Measurements from ENCODE around the gene TMPRSS11F.

Gene TMPRSS11F

GRCh38 chr4:68077301-68077700 lies 52.4 kb downstream of the TMPRSS11F start:
- no peak for DNase-seq (ENCODE audit: low spot score)

- DNase-seq (ENCODE audit: low spot score), result no peak
Observed at GRCh38 chr4:68076194-68076593, 53.5 kb downstream of the TMPRSS11F start.

- DNase-seq (ENCODE audit: low spot score), result no peak
Observed at GRCh38 chr4:68074397-68074796, 55.3 kb downstream of the TMPRSS11F start.

- DNase-seq (ENCODE audit: low spot score), result no peak
Observed at GRCh38 chr4:68070302-68070701, 59.4 kb downstream of the TMPRSS11F start.

GRCh38 chr4:68062501-68062900 lies 67.2 kb downstream of the TMPRSS11F start:
- DNase-seq (ENCODE audit: low spot score), result peak; percentile 81

GRCh38 chr4:68038272-68038671 lies 91.4 kb downstream of the TMPRSS11F start:
- DNase-seq (ENCODE audit: low spot score), result no peak

GRCh38 chr4:68021185-68021584 lies 108.5 kb downstream of the TMPRSS11F start:
- DNase-seq (ENCODE audit: low spot score), result no peak

GRCh38 chr4:68011684-68012083 lies 118.0 kb downstream of the TMPRSS11F start:
- DNase-seq (ENCODE audit: low spot score), result no peak
